Fibroblast of villous mesenchyme (primary cell): ENCODE results near the gene SLC5A6. TPM values are rescaled to one million over a fixed set of nuclear protein-coding genes. Genes with fewer than 3 reads are reported as not detected.

Experiments used
- DNase-seq: peaks from one replicate; pipeline ENCODE4 v3.0.0-alpha.2; 2010; ENCODE audit warnings: low read depth
- H3K4me3 ChIP-seq: 2 replicates; pipeline ENCODE4 v1.5.1; 2011; ENCODE audit warnings: low read depth, mild to moderate bottlenecking, low read length
- total RNA-seq: library from RNA; depleted of rRNA; stranded (reverse); fragments of >200 nt; gene quantifications from 2 replicates; pipeline ENCODE4 v1.2.3, GENCODE V29; 2012
- TF ChIP-seq, protein P1 (sequence below): IDR thresholded peaks from 2 replicates; pipeline ENCODE4 v1.5.1; 2012; ENCODE audit warnings: low read depth, mild to moderate bottlenecking, low read length; ENCODE audit not compliant: insufficient read depth

SLC5A6 gene
- total RNA-seq, 1 donor: 25.9 TPM

DNA sequence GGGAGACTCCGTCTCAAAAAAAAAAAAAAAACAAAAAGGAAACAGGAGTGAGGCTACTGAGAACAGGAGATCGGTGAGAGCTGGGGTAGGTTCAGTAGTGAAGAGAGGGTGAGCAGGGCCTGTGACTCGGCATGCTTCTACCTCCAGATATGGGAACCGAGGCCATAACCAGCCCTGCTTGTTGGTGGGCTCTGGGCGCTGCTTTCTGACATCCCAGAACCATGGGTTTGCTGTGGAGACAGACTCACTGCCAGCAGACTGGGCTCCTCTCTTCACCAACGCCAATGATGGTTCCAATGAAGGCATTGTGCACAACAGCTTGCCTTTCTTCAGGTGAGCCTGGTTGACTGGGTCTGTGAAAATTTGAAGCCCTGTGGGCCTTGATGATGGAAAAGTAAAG is 11.3 kb upstream of the SLC5A6 start:
- TF ChIP-seq, protein P1, sequence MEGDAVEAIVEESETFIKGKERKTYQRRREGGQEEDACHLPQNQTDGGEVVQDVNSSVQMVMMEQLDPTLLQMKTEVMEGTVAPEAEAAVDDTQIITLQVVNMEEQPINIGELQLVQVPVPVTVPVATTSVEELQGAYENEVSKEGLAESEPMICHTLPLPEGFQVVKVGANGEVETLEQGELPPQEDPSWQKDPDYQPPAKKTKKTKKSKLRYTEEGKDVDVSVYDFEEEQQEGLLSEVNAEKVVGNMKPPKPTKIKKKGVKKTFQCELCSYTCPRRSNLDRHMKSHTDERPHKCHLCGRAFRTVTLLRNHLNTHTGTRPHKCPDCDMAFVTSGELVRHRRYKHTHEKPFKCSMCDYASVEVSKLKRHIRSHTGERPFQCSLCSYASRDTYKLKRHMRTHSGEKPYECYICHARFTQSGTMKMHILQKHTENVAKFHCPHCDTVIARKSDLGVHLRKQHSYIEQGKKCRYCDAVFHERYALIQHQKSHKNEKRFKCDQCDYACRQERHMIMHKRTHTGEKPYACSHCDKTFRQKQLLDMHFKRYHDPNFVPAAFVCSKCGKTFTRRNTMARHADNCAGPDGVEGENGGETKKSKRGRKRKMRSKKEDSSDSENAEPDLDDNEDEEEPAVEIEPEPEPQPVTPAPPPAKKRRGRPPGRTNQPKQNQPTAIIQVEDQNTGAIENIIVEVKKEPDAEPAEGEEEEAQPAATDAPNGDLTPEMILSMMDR: no peak
- no peak overlapping the region for H3K4me3 ChIP-seq
- no peak for DNase-seq

GRCh38 chr2:27222407-27222806 is 10.3 kb upstream of the SLC5A6 start:
- no peak for DNase-seq
- H3K4me3 ChIP-seq: no peak overlapping the region
- TF ChIP-seq, protein P1: no peak

- DNase-seq: no peak
- TF ChIP-seq, protein P1: no peak
- no peak overlapping the region for H3K4me3 ChIP-seq
Observed at GRCh38 chr2:27221166-27221565, 9.1 kb upstream of the SLC5A6 start.

DNA sequence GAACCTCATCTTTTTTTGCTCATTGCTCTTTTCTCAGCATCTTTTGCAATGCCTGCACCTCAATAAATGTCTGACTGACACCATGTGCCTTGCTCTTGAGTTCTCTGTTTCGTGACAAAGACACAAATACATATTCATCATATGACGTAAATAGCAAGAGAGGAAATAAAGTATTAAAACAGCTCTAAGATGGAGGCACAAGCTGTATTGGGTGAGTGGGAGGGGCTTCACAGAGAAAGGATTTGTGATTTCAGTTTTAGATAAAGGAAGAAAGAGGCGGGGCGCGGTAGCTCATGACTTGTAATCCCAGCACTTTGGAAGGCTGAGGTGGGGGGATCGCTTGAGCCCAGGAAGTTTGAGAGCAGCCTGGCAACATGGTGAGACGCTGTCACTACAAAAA is 8.0 kb upstream of the SLC5A6 start:
- H3K4me3 ChIP-seq: no peak overlapping the region
- DNase-seq: no peak
- TF ChIP-seq, protein P1: no peak

DNA sequence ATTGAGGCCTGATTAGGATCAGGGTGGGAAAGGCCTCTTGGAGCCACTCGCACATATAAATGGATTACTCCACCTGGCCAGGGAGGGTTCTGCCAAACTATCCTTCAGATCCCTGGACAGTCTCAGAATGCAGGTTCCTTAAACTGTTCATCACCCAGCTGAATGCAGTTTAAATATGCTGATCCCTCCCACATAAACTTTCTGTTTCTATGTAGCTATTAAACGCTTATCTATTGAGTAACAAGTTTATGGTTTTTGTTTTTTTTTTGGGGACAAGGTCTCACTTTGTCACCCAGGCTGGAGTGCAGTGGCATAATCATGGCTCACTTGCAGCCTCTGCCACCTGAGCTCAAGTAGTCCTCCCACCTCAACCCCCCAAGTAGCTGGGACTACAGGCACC is 7.0 kb upstream of the SLC5A6 start:
- TF ChIP-seq, protein P1: no peak
- DNase-seq: no peak
- H3K4me3 ChIP-seq: no peak overlapping the region

GRCh38 chr2:27218614-27219013 is 6.5 kb upstream of the SLC5A6 start:
- no peak for DNase-seq
- TF ChIP-seq, protein P1: no peak
- no peak overlapping the region for H3K4me3 ChIP-seq
